Ishikawa (cell line): ENCODE data around the gene SERP2.

Experiments used
- CEBPB ChIP-seq: IDR thresholded peaks from 2 replicates; pipeline ENCODE4 v1.6.1; 2012
- EGR1 ChIP-seq: IDR thresholded peaks from 2 replicates; pipeline ENCODE4 v1.6.1; 2012
- EP300 ChIP-seq: IDR thresholded peaks from 2 replicates; pipeline ENCODE4 v1.6.1; 2012; ENCODE audit warnings: borderline replicate concordance
- FOXM1 ChIP-seq: IDR thresholded peaks from 2 replicates; pipeline ENCODE4 v1.6.1; 2012; ENCODE audit warnings: low read depth, borderline replicate concordance
- RAD21 ChIP-seq: IDR thresholded peaks from 2 replicates; pipeline ENCODE4 v1.6.1; 2012; ENCODE audit warnings: low read depth
- REST ChIP-seq: IDR thresholded peaks from 2 replicates; pipeline ENCODE4 v1.6.1; 2012; ENCODE audit warnings: low read depth, mild to moderate bottlenecking
- TAF1 ChIP-seq: IDR thresholded peaks from 2 replicates; pipeline ENCODE4 v1.6.1; 2012; ENCODE audit warnings: low read depth, mild to moderate bottlenecking
- TCF12 ChIP-seq: IDR thresholded peaks from 2 replicates; pipeline ENCODE4 v1.6.1; 2012; ENCODE audit warnings: low read depth
- TEAD4 ChIP-seq: IDR thresholded peaks from 2 replicates; pipeline ENCODE4 v1.6.1; 2012
- USF1 ChIP-seq: IDR thresholded peaks from 2 replicates; pipeline ENCODE4 v1.6.1; 2012
- YY1 ChIP-seq: IDR thresholded peaks from 2 replicates; pipeline ENCODE4 v1.6.1; 2012; ENCODE audit warnings: low read depth
- ZBTB7A ChIP-seq: IDR thresholded peaks from 2 replicates; pipeline ENCODE4 v1.6.1; 2012; ENCODE audit warnings: low read depth
- TF ChIP-seq, protein P1 (sequence below): IDR thresholded peaks from 2 replicates; pipeline ENCODE4 v1.6.1; 2012

DNA sequence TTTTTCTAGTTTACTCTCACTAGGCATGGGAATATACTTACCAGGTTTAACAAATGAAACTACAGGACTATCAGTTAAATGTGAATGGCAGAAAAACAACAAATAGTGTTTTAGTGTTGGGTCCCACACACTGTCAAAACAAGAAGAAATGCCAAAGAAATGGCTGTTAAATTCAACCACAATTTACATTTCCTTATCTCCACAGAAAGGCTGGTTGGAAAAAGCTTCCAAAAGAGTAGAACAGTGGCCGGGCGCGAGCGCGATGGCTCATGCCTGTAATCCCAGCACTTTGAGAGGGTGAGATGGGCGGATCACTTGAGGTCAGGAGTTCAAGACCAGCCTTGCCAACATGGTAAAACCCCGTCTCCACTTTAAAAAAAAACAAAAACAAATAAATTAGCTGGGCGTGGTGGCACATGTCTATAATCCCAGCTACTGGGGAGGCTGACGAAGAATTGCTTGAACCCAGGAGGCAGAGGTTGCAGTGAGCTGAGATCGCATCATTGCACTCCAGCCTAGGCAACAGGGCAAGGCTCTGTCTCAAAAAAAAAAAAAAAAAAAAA lies 66.5 kb downstream of the SERP2 start:
- TF ChIP-seq TCF12 (no peak), FOXM1 (no peak), REST (no peak), CEBPB (no peak), TAF1 (no peak), ZBTB7A (no peak), RAD21 (no peak), USF1 (no peak), EGR1 (no peak), EP300 (no peak), TEAD4 (no peak), YY1 (no peak)
- TF ChIP-seq, protein P1, sequence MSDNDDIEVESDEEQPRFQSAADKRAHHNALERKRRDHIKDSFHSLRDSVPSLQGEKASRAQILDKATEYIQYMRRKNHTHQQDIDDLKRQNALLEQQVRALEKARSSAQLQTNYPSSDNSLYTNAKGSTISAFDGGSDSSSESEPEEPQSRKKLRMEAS, result no peak
